Nasal cavity respiratory epithelium epithelial cell of viscerocranial mucosa (primary cell): Measurements from ENCODE around the gene THAP2. TPM values are rescaled to one million over a fixed set of nuclear protein-coding genes. Genes with fewer than 3 reads are reported as not detected.

Experiments used
- total RNA-seq: library from RNA; depleted of rRNA; stranded (reverse); fragments of >200 nt; gene quantifications from 2 replicates; pipeline ENCODE4 v1.2.3, GENCODE V29; 2014

Gene THAP2
- 3.8 and 9.6 TPM in 2 replicates for total RNA-seq

DNA sequence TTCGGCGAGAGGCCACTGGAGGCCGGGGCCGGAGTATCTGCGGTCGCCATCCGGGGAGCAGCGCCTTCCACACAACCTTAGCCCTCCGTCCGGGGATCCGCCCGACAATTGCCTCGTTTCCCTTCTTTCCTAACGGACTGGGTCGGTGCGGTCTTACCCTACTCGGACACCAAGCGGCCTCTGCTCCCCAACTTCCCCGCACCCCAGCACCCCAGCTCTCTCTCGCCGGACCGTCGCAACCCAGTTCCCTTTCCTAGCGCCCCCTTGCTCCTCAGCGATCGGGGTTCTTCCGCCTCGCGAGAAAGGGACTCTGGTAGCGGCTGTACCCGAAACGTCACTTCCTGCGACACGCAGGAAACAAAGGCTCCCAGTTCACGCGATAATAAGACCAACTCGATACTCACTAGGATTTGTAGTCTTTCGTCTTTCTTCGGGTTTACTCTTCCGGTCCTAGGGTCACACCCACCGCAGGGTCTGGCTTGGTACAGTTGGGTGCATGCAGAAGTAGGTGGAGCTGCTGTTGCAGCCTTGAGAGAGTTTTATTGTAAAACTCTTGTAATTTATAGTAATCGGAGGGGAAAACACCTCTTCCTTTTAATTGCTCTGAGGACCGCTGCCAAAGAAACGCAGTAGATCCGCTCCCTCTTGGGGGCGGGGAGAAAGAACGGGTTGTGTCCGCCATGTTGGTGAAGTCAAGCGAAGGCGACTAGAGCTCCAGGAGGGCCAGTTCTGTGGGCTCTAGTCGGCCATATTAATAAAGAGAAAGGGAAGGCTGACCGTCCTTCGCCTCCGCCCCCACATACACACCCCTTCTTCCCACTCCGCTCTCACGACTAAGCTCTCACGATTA is at the start of gene THAP2, which contains the start of gene ZFC3H1:
Gene THAP2, plus strand, starts transcription at position 741 of the 850 bp plus-strand sequence. CDS start 209 bp downstream, outside the sequence.
Gene ZFC3H1, minus strand, starts transcription at position 288 of the 850 bp plus-strand sequence. Its CDS starts 238 bp downstream, at position 50.

DNA sequence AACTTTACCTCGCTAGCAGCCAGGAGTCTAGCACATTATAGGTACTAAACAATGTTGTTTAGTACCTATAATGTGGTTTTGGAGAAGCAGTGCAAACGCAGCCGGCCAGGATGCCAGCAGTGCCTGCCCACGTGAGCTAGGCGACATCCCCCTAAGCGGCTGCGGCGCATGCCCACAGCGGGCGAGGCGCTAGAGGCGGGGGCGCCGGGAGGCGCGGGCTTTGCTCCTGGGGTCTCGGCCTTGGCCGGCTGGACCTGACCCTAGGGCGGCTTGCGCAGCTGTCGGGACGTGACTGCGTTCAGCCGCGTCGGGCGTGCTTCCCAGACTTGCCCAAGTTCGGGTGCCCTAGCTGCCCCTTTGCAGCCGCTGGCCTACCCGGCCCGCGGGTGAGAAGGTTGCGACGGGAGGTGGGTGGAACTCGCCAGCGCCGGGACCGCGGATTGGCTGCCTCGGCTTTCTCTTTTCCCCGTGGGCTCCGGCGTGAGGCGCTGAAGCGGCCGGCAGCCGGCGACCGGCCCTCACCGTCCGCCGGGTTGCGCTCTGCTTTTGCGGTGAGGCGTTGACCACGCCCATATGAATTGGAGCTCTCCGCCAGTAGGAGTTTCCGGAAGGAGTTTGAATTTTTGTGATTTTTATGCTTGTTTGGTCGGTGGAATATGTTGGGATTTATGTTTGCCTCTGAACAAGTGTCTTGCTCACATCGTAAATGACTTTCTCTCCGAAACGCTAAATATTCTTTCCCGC is 22.0 kb downstream of the THAP2 start, which contains the start of gene TMEM19:
Gene TMEM19, plus strand, starts transcription at position 169 of the 744 bp plus-strand sequence. CDS start 599 bp downstream, outside the sequence.

Other genes starting within 250 kb of the THAP2 start
- not detected in 2 replicates for gene LGR5, start 224.5 kb upstream of the THAP2 start, total RNA-seq
- gene ZFC3H1, start 453 bp upstream of the THAP2 start, total RNA-seq, result 20.8 and 48.3 TPM in 2 replicates
- 32.5 and 40.7 TPM in 2 replicates for gene TMEM19, start 21.8 kb downstream of the THAP2 start, total RNA-seq
- gene RAB21, start 90.6 kb downstream of the THAP2 start, total RNA-seq, result 17.4 and 74.5 TPM in 2 replicates
- gene TBC1D15, start 175.5 kb downstream of the THAP2 start, total RNA-seq, result 17.4 and 37.4 TPM in 2 replicates